KBM-7 (cell line): Measurements from ENCODE around the gene RAET1E.
"Not testable (repeated sequence)": the region's sequence is repeated elsewhere in the genome, so short reads cannot be mapped to it uniquely, and the experiment has no call there.

ENCODE experiments used
- DNase-seq: peaks from one replicate; pipeline ENCODE4 v3.0.0-alpha.2; 2015
- in situ Hi-C: fragments of 300-500 bp; cut with MboI; formaldehyde crosslinking; loops from 2 replicates; pipeline ENCODE4 v1.14.3; 2020; ENCODE audit warnings: low sequenced_read_pairs, low pct_unique_long_range_greater_than_20kb, mixed read lengths

Gene RAET1E

GRCh38 chr6:149899486-149899885 lies 1.6 kb upstream of the RAET1E start:
- in situ Hi-C loops: no loop called here
- no peak for DNase-seq

- in situ Hi-C loops: no loop called here
- no peak for DNase-seq
Observed at GRCh38 chr6:149898966-149899365, 1.1 kb upstream of the RAET1E start.

GRCh38 chr6:149897015-149897697 lies 757 bp downstream of the RAET1E start:
- DNase-seq: no peak
- in situ Hi-C loops: no loop called here

- DNase-seq: peak; percentile 25
- in situ Hi-C loops: no loop called here
Observed at GRCh38 chr6:149896491-149896890, 1.4 kb downstream of the RAET1E start.

GRCh38 chr6:149895833-149896271 lies 2.1 kb downstream of the RAET1E start:
- in situ Hi-C loops: no loop called here
- peak; percentile 71 for DNase-seq

- peak; percentile 26 for DNase-seq
- in situ Hi-C loops: no loop called here
Observed at GRCh38 chr6:149895048-149895590, 2.8 kb downstream of the RAET1E start.

- DNase-seq, in situ Hi-C loops: not testable (repeated sequence)
Observed at GRCh38 chr6:149891864-149892263, 6.0 kb downstream of the RAET1E start.

- DNase-seq: no peak
- in situ Hi-C loops: no loop called here
Observed at GRCh38 chr6:149891259-149891658, 6.7 kb downstream of the RAET1E start.

GRCh38 chr6:149890629-149891045 lies 7.3 kb downstream of the RAET1E start:
- in situ Hi-C loops: no loop called here
- no peak for DNase-seq

GRCh38 chr6:149889326-149889725 lies 8.6 kb downstream of the RAET1E start:
- DNase-seq: no peak
- in situ Hi-C loops: no loop called here

- DNase-seq: peak; percentile 15
- in situ Hi-C loops: no loop called here
Observed at GRCh38 chr6:149888659-149889058, 9.3 kb downstream of the RAET1E start.

- no peak for DNase-seq
Observed at GRCh38 chr6:149888093-149888492, 9.8 kb downstream of the RAET1E start.

GRCh38 chr6:149887343-149887742 lies 10.6 kb downstream of the RAET1E start:
- no peak for DNase-seq
- in situ Hi-C loops: no loop called here

More at GRCh38 chr6:149888093-149888492, 9.8 kb downstream of the RAET1E start:
- in situ Hi-C loops: no loop called here

GRCh38 chr6:149885888-149886287 lies 12.0 kb downstream of the RAET1E start:
- in situ Hi-C loops: no loop called here

GRCh38 chr6:149884617-149885016 lies 13.3 kb downstream of the RAET1E start:
- DNase-seq: no peak
- in situ Hi-C loops: no loop called here

More at GRCh38 chr6:149885888-149886287, 12.0 kb downstream of the RAET1E start:
- no peak for DNase-seq

- DNase-seq: no peak
- in situ Hi-C loops: no loop called here
Observed at GRCh38 chr6:149884215-149884614, 13.7 kb downstream of the RAET1E start.

GRCh38 chr6:149881860-149882259 lies 16.1 kb downstream of the RAET1E start:
- in situ Hi-C loops: no loop called here
- DNase-seq: no peak

GRCh38 chr6:149881066-149881766 lies 16.7 kb downstream of the RAET1E start:
- no peak for DNase-seq
- in situ Hi-C loops: no loop called here

- no peak for DNase-seq
- in situ Hi-C loops: no loop called here
Observed at GRCh38 chr6:149877659-149878058, 20.3 kb downstream of the RAET1E start.

- no peak for DNase-seq
- in situ Hi-C loops: no loop called here
Observed at GRCh38 chr6:149876241-149876933, 21.5 kb downstream of the RAET1E start.
